Measurements from ENCODE around the gene TOX3. TPM values are rescaled to one million over a fixed set of nuclear protein-coding genes. Genes with fewer than 3 reads are reported as not detected.

TOX3 gene
- total and polyA plus RNA-seq, 11 donors, result 0.17 TPM; not detected in 10

- H3K4me1 ChIP-seq, result no peaks in the 10 kb centered on the region
- no peak overlapping the region for H3K4me3 ChIP-seq
- H3K27me3 ChIP-seq, result peaks cover 0 to 4% (median 0%) of the 10 kb centered on the region in 9 donors
- peaks cover 0 to 5% (median 0%) of the 10 kb centered on the region in 12 donors for H3K9me3 ChIP-seq
- WGBS, 4 donors, result 67 to 76% (median 72%) methylated on average over 2 of the region's 2 CpGs
- ATAC-seq (no peak), DNase-seq (no peak)
- H3K27ac ChIP-seq, result no peak overlapping the region
- no peaks in the 10 kb centered on the region for H3K36me3 ChIP-seq
- intact Hi-C loops (cut with DNase I), result no loop called here
- no peak for TF ChIP-seq CTCF (IDR thresholded peaks at IDR 0.05)
- no peak for TF ChIP-seq POLR2A (IDR thresholded peaks at IDR 0.05)
Measured at GRCh38 chr16:52569701-52570100, 22.8 kb upstream of the TOX3 start.

GRCh38 chr16:52568983-52569690 lies 22.2 kb upstream of the TOX3 start:
- DNase-seq, result no peak
- intact Hi-C loops (cut with DNase I), result no loop called here
- no peak overlapping the region for H3K4me3 ChIP-seq
- ATAC-seq, result no peak
- no peak overlapping the region for H3K27ac ChIP-seq
- peaks cover 0 to 6% (median 0%) of the 10 kb centered on the region in 9 donors for H3K27me3 ChIP-seq
- H3K9me3 ChIP-seq, result peaks cover 0 to 5% (median 0%) of the 10 kb centered on the region in 12 donors
- H3K4me1 ChIP-seq, result no peaks in the 10 kb centered on the region
- 60 to 71% (median 66%) methylated on average over 3 of the region's 3 CpGs for WGBS, 4 donors
- TF ChIP-seq POLR2A (IDR thresholded peaks at IDR 0.05), result no peak
- no peaks in the 10 kb centered on the region for H3K36me3 ChIP-seq

GRCh38 chr16:52568495-52568894 lies 21.6 kb upstream of the TOX3 start:
- ATAC-seq (no peak), DNase-seq (no peak)
- no peaks in the 10 kb centered on the region for H3K36me3 ChIP-seq
- peaks cover 0 to 5% (median 0%) of the 10 kb centered on the region in 12 donors for H3K9me3 ChIP-seq
- no peak overlapping the region for H3K4me3 ChIP-seq
- H3K4me1 ChIP-seq, result no peaks in the 10 kb centered on the region
- TF ChIP-seq CTCF (IDR thresholded peaks at IDR 0.05) (no peak), POLR2A (IDR thresholded peaks at IDR 0.05) (no peak)
- WGBS, 4 donors, result 73 to 90% (median 85%) methylated on average over 1 of the region's 1 CpG
- intact Hi-C loops (cut with DNase I), result no loop called here
- H3K27me3 ChIP-seq, result peaks cover 0 to 8% (median 0%) of the 10 kb centered on the region in 9 donors
- no peak overlapping the region for H3K27ac ChIP-seq

GRCh38 chr16:52567193-52567592 lies 20.2 kb upstream of the TOX3 start:
- Histone ChIP-seq H3K9me3 (peaks cover 0 to 5% (median 0%) of the 10 kb centered on the region in 12 donors), H3K4me1 (no peaks in the 10 kb centered on the region), H3K4me3 (no peak overlapping the region), H3K27ac (no peak overlapping the region), H3K36me3 (no peaks in the 10 kb centered on the region), H3K27me3 (peaks cover 0 to 10% (median 0%) of the 10 kb centered on the region in 9 donors)
- TF ChIP-seq POLR2A (IDR thresholded peaks at IDR 0.05) (no peak), CTCF (IDR thresholded peaks at IDR 0.05) (no peak)
- ATAC-seq, result no peak
- WGBS, 4 donors, result 46 to 59% (median 53%) methylated on average over 4 of the region's 4 CpGs
- intact Hi-C loops (cut with DNase I), result no loop called here
- no peak for DNase-seq

Data from heart left ventricle (tissue), 16 donors.